Measurements from ENCODE around the gene HAUS7.

DNA sequence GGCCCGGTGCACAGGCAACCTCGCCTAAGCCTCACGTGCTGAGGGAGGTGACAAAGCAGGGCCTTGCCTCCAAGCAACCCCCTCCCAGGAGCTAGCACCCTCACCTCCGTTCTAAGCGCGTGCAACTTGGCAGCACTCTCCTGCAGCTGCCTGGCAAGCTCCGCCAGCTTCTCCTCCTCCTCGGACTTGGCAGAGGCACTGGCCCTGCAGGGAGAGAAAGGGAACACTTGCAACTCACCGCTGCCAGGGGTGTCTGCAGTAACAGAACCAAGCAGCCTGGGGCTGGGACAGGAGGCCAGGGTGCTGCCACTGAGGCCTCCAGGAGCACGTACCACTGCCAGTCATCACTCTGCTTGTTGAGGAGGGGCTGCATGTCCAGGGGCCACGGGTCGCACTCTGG is 14.2 kb downstream of the HAUS7 start:
- TF ChIP-seq POLR2A (IDR thresholded peaks at IDR 0.05; ENCODE audit: low read depth, low read length) = no peak
- TF ChIP-seq POLR2AphosphoS5 (IDR thresholded peaks at IDR 0.05; ENCODE audit: low read depth, low read length) = no peak
